Measurements from ENCODE around the gene MPP1. TPM values are rescaled to one million over a fixed set of nuclear protein-coding genes. Genes with fewer than 3 reads are reported as not detected.

Gene MPP1
- total and polyA plus RNA-seq, 9 donors: 15.0 to 22.6 (median 20.4) TPM

DNA sequence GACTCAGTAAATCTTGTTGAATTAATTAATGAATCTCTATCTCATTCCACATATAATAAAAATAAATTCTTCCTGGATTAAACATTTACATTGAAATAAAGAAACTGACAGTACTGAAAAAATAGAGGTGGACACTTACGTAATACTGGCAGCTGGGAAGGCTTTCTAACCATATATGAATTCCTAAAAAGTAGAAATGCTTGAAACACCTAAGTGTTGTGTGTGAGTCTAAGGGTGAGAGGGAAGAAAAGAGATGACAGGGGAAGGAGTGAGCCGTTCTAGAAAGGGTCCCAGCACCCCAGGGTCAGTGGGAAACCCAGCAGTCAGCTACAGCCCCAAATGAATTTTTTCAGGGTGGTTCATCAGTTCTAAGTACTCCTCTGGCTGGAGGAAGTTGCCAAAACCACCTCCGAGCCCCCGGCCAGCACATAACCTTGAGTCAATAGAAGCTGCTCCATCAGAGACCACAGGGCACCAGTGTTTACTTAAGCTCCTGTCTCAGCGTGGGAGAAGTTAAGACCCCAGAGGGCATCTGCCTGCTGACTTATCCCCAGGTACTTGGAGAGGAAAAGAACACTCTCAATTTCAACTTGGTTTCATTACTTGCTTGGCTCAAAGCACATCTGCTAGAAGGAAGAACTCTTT, 72.7 kb downstream of the MPP1 start:
- H3K9me3 ChIP-seq (replicated peaks; ENCODE audit: control insufficient read depth, low read depth, low read length): no peaks in the 10 kb centered on the region
- no peak overlapping the region for H3K4me3 ChIP-seq (ENCODE audit: low read length)
- peaks cover 45% of the 10 kb centered on the region for H3K4me1 ChIP-seq (ENCODE audit: control insufficient read depth, insufficient read depth, low read length)
- H3K36me3 ChIP-seq (ENCODE audit: control insufficient read depth, insufficient read depth, low read length): no peaks in the 10 kb centered on the region
- no peak for DNase-seq
- H3K27me3 ChIP-seq (ENCODE audit: control insufficient read depth, insufficient read depth, low read length): no peaks in the 10 kb centered on the region
- 30% methylated on average over 2 of the region's 5 CpGs for WGBS (ENCODE audit: insufficient coverage)
- H3K27ac ChIP-seq (ENCODE audit: low read length): peak overlapping the region; percentile 74

DNA sequence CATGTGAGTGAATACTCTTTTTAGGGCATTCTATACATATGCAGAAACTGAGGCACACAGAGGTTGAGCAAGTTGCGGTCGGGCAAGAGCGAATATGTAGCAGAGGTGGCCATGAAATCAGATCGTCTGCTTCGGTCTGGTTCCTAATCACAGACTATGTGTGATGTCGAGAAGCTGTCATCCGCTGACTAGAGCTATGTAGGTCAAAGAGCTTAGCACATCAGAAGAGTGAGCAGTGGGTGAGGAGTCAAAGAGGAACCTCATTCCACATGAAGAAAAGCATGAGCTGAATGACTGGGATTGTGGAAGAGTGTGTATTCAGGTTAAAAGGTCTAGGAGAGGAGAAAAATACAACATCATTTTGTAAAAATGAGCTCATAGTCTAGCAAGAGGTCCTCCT, 73.4 kb downstream of the MPP1 start:
- Histone ChIP-seq H3K27ac (ENCODE audit: low read length) (peak overlapping the region; percentile 74), H3K27me3 (ENCODE audit: control insufficient read depth, insufficient read depth, low read length) (no peaks in the 10 kb centered on the region), H3K4me3 (ENCODE audit: low read length) (no peak overlapping the region), H3K36me3 (ENCODE audit: control insufficient read depth, insufficient read depth, low read length) (no peaks in the 10 kb centered on the region), H3K4me1 (ENCODE audit: control insufficient read depth, insufficient read depth, low read length) (peaks cover 43% of the 10 kb centered on the region), H3K9me3 (replicated peaks; ENCODE audit: control insufficient read depth, low read depth, low read length) (no peaks in the 10 kb centered on the region)
- DNase-seq: peak; percentile 32
- 91% methylated on average over 4 of the region's 7 CpGs for WGBS (ENCODE audit: insufficient coverage)

DNA sequence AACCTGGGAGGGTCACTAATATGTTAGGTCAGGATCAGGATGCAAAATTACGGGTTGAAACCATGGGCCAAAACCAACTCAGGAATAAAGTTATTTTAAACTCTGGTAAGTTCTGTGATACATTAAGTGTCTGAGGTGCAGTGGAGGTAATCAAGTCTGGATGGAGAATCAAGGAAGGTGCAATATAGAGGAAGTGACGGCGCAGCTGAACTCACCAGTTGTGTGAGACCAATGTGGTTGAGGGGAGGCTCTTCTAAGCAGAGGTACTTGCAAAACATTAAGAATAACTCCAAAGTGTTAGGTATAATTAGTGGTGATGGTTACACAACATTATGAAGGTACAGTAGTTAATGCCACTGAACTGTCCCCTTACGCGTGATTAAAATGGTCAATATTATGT, 74.1 kb downstream of the MPP1 start:
- Histone ChIP-seq H3K4me3 (ENCODE audit: low read length) (no peak overlapping the region), H3K27me3 (ENCODE audit: control insufficient read depth, insufficient read depth, low read length) (no peaks in the 10 kb centered on the region), H3K4me1 (ENCODE audit: control insufficient read depth, insufficient read depth, low read length) (peaks cover 43% of the 10 kb centered on the region), H3K9me3 (replicated peaks; ENCODE audit: control insufficient read depth, low read depth, low read length) (no peaks in the 10 kb centered on the region), H3K27ac (ENCODE audit: low read length) (peak overlapping the region; percentile 74), H3K36me3 (ENCODE audit: control insufficient read depth, insufficient read depth, low read length) (no peaks in the 10 kb centered on the region)
- DNase-seq: no peak
- 83% methylated on average over 3 of the region's 5 CpGs for WGBS (ENCODE audit: insufficient coverage)

DNA sequence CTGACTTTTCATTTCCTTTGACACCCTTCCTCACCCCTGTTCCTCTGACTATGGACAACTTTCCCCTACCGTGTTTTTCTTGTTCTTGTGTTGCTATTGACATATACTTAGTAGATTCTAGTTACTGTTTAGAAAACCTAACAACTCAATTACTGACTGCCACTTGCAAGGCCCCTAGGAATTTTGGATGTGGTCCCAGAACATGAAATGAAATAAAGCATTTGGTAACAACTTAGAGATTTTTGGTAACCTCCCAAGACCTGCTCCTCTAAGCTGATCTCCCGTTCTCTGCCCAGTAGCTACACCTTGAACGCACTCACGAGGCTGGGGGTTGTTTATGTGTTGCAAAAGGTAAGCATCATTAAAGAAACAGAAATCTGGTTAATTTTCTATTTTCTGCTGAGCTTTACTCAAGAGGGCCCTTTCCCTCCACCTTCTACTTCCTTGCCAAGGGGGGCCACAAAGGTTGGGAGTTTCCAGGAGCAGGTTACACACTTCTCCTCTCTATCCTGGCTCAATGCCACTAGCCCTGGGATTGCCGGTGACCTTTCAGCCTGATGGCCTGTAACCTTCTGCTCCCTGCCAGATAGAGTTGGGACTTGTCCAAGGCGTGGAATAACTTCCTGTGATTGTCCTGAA, 74.9 kb downstream of the MPP1 start:
- 37% methylated on average over 2 of the region's 6 CpGs for WGBS (ENCODE audit: insufficient coverage)
- peaks cover 36% of the 10 kb centered on the region for H3K4me1 ChIP-seq (ENCODE audit: control insufficient read depth, insufficient read depth, low read length)
- no peak overlapping the region for H3K4me3 ChIP-seq (ENCODE audit: low read length)
- peak overlapping the region; percentile 62 for H3K27ac ChIP-seq (ENCODE audit: low read length)
- no peaks in the 10 kb centered on the region for H3K27me3 ChIP-seq (ENCODE audit: control insufficient read depth, insufficient read depth, low read length)
- peak; percentile 78 for DNase-seq
- H3K9me3 ChIP-seq (replicated peaks; ENCODE audit: control insufficient read depth, low read depth, low read length): no peaks in the 10 kb centered on the region
- no peaks in the 10 kb centered on the region for H3K36me3 ChIP-seq (ENCODE audit: control insufficient read depth, insufficient read depth, low read length)

DNA sequence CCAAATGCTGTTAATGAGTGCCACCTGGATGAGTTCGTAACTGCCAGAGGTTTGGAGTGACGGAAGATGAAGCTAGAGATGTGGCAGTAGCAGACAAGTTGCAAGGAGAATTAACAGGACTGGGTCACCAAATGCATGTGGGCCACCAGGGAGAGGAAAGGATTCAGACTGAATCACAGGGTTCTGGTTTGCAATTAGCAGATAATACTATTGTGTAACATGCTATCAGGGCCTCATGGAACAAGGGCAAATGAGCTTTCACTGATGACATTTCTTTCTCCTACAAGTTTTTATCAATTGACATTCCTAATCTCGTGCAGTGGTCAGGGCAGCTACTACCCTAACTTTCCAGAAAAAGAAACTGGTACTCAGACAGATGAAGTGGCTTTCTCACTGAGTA, 75.8 kb downstream of the MPP1 start:
- H3K4me3 ChIP-seq (ENCODE audit: low read length): no peak overlapping the region
- no peaks in the 10 kb centered on the region for H3K36me3 ChIP-seq (ENCODE audit: control insufficient read depth, insufficient read depth, low read length)
- H3K27ac ChIP-seq (ENCODE audit: low read length): peak overlapping the region; percentile 59
- 57% methylated on average over 2 of the region's 3 CpGs for WGBS (ENCODE audit: insufficient coverage)
- H3K4me1 ChIP-seq (ENCODE audit: control insufficient read depth, insufficient read depth, low read length): peaks cover 30% of the 10 kb centered on the region
- H3K9me3 ChIP-seq (replicated peaks; ENCODE audit: control insufficient read depth, low read depth, low read length): no peaks in the 10 kb centered on the region
- DNase-seq: no peak
- no peaks in the 10 kb centered on the region for H3K27me3 ChIP-seq (ENCODE audit: control insufficient read depth, insufficient read depth, low read length)

Other genes starting within 250 kb of the MPP1 start
- gene CTAG1A, start 220.4 kb downstream of the MPP1 start, total RNA-seq: not detected
- not detected for gene CTAG1A, start 220.4 kb downstream of the MPP1 start, polyA plus RNA-seq (ENCODE audit: insufficient read depth in 1 of 8, insufficient read length in 8 of 8, low replicate concordance in 1 of 8)
- not detected for gene CTAG1B, start 186.2 kb downstream of the MPP1 start, total RNA-seq
- not detected for gene CTAG1B, start 186.2 kb downstream of the MPP1 start, polyA plus RNA-seq (ENCODE audit: insufficient read depth in 1 of 8, insufficient read length in 8 of 8, low replicate concordance in 1 of 8)
- not detected for gene CTAG2, start 151.9 kb downstream of the MPP1 start, total RNA-seq
- not detected for gene CTAG2, start 151.9 kb downstream of the MPP1 start, polyA plus RNA-seq (ENCODE audit: insufficient read depth in 1 of 8, insufficient read length in 8 of 8, low replicate concordance in 1 of 8)
- gene GAB3, start 54.4 kb downstream of the MPP1 start, total RNA-seq: 6.5 TPM
- 1 to 10 TPM; 3.2 to 6.7 (median 5.1) TPM for gene GAB3, start 54.4 kb downstream of the MPP1 start, polyA plus RNA-seq (ENCODE audit: insufficient read depth in 1 of 8, insufficient read length in 8 of 8, low replicate concordance in 1 of 8)
- 22.8 TPM for gene DKC1, start 42.6 kb downstream of the MPP1 start, total RNA-seq
- 10 to 100 TPM; 33.1 to 44.2 (median 38.8) TPM for gene DKC1, start 42.6 kb downstream of the MPP1 start, polyA plus RNA-seq (ENCODE audit: insufficient read depth in 1 of 8, insufficient read length in 8 of 8, low replicate concordance in 1 of 8)
- not detected for gene SMIM9, start 29.2 kb upstream of the MPP1 start, total RNA-seq
- gene SMIM9, start 29.2 kb upstream of the MPP1 start, polyA plus RNA-seq (ENCODE audit: insufficient read depth in 1 of 8, insufficient read length in 8 of 8, low replicate concordance in 1 of 8): not detected
- 1.3 TPM for gene F8A1, start 80.9 kb upstream of the MPP1 start, total RNA-seq
- 10 to 100 TPM in 7 of 8 donors, 1 to 10 TPM in 1; 3.6 to 19.4 (median 12.9) TPM for gene F8A1, start 80.9 kb upstream of the MPP1 start, polyA plus RNA-seq (ENCODE audit: insufficient read depth in 1 of 8, insufficient read length in 8 of 8, low replicate concordance in 1 of 8)
- gene F8, start 217.2 kb upstream of the MPP1 start, total RNA-seq: 6.4 TPM
- gene F8, start 217.2 kb upstream of the MPP1 start, polyA plus RNA-seq (ENCODE audit: insufficient read depth in 1 of 8, insufficient read length in 8 of 8, low replicate concordance in 1 of 8): 1 to 10 TPM; 3.6 to 7.0 (median 4.7) TPM
- gene FUNDC2, start 221.4 kb upstream of the MPP1 start, total RNA-seq: 155 TPM
- gene FUNDC2, start 221.4 kb upstream of the MPP1 start, polyA plus RNA-seq (ENCODE audit: insufficient read depth in 1 of 8, insufficient read length in 8 of 8, low replicate concordance in 1 of 8): 100 to 1,000 TPM; 131 to 175 (median 139) TPM

Measured in muscle of leg (tissue), 11 donors.